ENCODE results near the gene RIN3. TPM values are rescaled to one million over a fixed set of nuclear protein-coding genes. Genes with fewer than 3 reads are reported as not detected.

Gene RIN3
- 10 to 100 TPM; 12.7 to 31.8 (median 23.0) TPM for total RNA-seq
- polyA plus RNA-seq: 10 to 100 TPM in 1 of 3 donors, 1 to 10 TPM in 2; 6.0 to 19.2 (median 7.4) TPM

GRCh38 chr14:92513204-92513965 lies at the start of gene RIN3:
Gene RIN3, plus strand, starts transcription at chr14:92513781. Its CDS starts 152 bp downstream, at chr14:92513933.
- Histone ChIP-seq H3K9me3 (no peaks in the 10 kb centered on the region), H3K36me3 (no peaks in the 10 kb centered on the region), H3K4me1 (peaks cover 0 to 68% (median 44%) of the 10 kb centered on the region in 4 donors), H3K27me3 (no peaks in the 10 kb centered on the region), H3K27ac (peak within 1 kb of the TSS; percentile 84 to 99 (median 92)), H3K4me3 (peak within 1 kb of the TSS; percentile 67 to 88 (median 84))
- peak; percentile 81 for DNase-seq
- TF ChIP-seq POLR2AphosphoS5 (IDR thresholded peaks at IDR 0.05): peak in 2 of 4 donors; percentile 51 to 68
- TF ChIP-seq EP300 (IDR thresholded peaks at IDR 0.05): no peak
- intact Hi-C loops (cut with DNase I): loop anchor here (2.0 to 10.0 kb wide), 3 partner anchors 89 to 281 kb away; partner anchors contain the start of gene GOLGA5
- WGBS, 2 donors: 3 to 4% methylated on average over 79 of the region's 79 CpGs

GRCh38 chr14:92464156-92464555 lies 49.4 kb upstream of the RIN3 start:
- Histone ChIP-seq H3K9me3 (peaks cover 0 to 8% (median 3%) of the 10 kb centered on the region in 4 donors), H3K27me3 (no peaks in the 10 kb centered on the region), H3K4me3 (no peak overlapping the region), H3K4me1 (peaks cover 0 to 4% (median 0%) of the 10 kb centered on the region in 4 donors), H3K27ac (no peak overlapping the region), H3K36me3 (no peaks in the 10 kb centered on the region)
- peak; percentile 15 for DNase-seq
- WGBS, 2 donors: 94 to 96% methylated on average over 6 of the region's 6 CpGs
- TF ChIP-seq POLR2A (IDR thresholded peaks at IDR 0.05) (no peak), POLR2AphosphoS5 (IDR thresholded peaks at IDR 0.05) (no peak), EP300 (IDR thresholded peaks at IDR 0.05) (no peak)
- TF ChIP-seq, protein P1, sequence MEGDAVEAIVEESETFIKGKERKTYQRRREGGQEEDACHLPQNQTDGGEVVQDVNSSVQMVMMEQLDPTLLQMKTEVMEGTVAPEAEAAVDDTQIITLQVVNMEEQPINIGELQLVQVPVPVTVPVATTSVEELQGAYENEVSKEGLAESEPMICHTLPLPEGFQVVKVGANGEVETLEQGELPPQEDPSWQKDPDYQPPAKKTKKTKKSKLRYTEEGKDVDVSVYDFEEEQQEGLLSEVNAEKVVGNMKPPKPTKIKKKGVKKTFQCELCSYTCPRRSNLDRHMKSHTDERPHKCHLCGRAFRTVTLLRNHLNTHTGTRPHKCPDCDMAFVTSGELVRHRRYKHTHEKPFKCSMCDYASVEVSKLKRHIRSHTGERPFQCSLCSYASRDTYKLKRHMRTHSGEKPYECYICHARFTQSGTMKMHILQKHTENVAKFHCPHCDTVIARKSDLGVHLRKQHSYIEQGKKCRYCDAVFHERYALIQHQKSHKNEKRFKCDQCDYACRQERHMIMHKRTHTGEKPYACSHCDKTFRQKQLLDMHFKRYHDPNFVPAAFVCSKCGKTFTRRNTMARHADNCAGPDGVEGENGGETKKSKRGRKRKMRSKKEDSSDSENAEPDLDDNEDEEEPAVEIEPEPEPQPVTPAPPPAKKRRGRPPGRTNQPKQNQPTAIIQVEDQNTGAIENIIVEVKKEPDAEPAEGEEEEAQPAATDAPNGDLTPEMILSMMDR (IDR thresholded peaks at IDR 0.05): no peak
- intact Hi-C loops (cut with DNase I): no loop called here

DNA sequence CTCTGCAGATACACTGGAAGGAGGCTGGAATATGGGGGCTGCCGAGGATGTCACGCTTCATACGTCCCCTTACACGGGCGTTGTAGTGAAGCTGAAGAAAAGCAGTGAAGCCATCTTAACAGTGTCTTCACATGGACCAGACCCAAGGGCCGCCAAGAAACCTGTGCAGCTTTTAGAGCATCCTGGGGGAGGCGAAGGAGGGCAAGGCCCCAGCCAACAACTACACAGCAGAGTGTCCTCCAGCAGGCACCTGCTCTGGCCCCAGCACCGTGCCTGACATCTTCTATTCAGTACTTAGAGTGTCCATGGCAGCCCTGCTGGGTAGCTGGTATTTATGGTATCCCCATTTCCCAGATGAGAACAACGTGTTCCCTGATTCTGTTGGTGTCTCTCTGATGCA lies 48.9 kb upstream of the RIN3 start:
- TF ChIP-seq POLR2A (IDR thresholded peaks at IDR 0.05): no peak
- no peak for TF ChIP-seq POLR2AphosphoS5 (IDR thresholded peaks at IDR 0.05)
- TF ChIP-seq, protein P1 (IDR thresholded peaks at IDR 0.05): no peak
- TF ChIP-seq EP300 (IDR thresholded peaks at IDR 0.05): no peak
- Histone ChIP-seq H3K27ac (no peak overlapping the region), H3K36me3 (no peaks in the 10 kb centered on the region), H3K9me3 (peaks cover 0 to 8% (median 3%) of the 10 kb centered on the region in 4 donors), H3K27me3 (no peaks in the 10 kb centered on the region), H3K4me3 (no peak overlapping the region), H3K4me1 (peaks cover 0 to 4% (median 0%) of the 10 kb centered on the region in 4 donors)
- WGBS, 2 donors: 93 to 94% methylated on average over 9 of the region's 9 CpGs
- intact Hi-C loops (cut with DNase I): no loop called here
- DNase-seq: peak; percentile 33

DNA sequence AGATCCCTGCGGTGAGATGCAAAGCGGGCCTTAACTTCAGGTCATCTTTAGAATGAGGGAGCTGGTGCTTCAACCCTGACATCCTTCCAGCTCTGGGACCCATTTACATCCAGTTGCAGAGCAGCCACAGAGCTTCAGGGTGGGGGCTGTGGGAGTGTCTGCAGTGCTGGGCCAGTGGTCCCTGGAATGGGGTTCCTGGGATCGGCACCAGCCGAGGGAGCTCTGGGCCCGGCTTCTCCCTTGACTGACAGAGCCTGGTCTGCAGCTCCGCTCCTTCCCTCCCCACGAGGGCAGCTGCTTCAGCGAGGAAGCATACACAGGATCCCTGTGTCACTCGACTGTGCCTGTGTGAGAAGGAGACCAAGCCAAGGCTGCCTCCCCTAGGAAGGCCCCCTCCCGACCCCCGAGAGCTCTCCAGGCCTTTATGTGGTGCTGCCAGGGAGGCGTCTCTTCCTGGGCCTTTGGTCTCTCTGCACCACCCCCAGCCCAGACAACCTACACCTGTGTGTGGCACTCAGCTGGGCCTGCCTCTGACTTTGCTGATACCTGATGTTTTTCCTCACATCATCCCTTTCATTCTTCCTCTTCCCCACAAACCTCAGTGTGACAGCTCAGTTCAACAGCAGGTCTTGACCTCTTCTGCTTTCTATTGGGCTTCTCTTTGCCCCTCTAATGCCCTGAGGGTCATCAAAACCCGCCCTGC lies 48.1 kb upstream of the RIN3 start:
- intact Hi-C loops (cut with DNase I): no loop called here
- H3K27me3 ChIP-seq: no peaks in the 10 kb centered on the region
- TF ChIP-seq POLR2AphosphoS5 (IDR thresholded peaks at IDR 0.05): no peak
- no peak for TF ChIP-seq POLR2A (IDR thresholded peaks at IDR 0.05)
- TF ChIP-seq EP300 (IDR thresholded peaks at IDR 0.05): no peak
- TF ChIP-seq, protein P1 (IDR thresholded peaks at IDR 0.05): no peak
- peaks cover 0 to 8% (median 3%) of the 10 kb centered on the region in 4 donors for H3K9me3 ChIP-seq
- 84 to 88% methylated on average over 13 of the region's 13 CpGs for WGBS, 2 donors
- DNase-seq: peak; percentile 57
- peaks cover 0 to 4% (median 0%) of the 10 kb centered on the region in 4 donors for H3K4me1 ChIP-seq
- H3K27ac ChIP-seq: peak overlapping the region in 1 of 4 donors; percentile 37
- no peak overlapping the region for H3K4me3 ChIP-seq
- no peaks in the 10 kb centered on the region for H3K36me3 ChIP-seq

- Histone ChIP-seq H3K27me3 (no peaks in the 10 kb centered on the region), H3K9me3 (peaks cover 0 to 8% (median 3%) of the 10 kb centered on the region in 4 donors), H3K27ac (peak overlapping the region in 1 of 4 donors; percentile 37), H3K36me3 (no peaks in the 10 kb centered on the region), H3K4me3 (no peak overlapping the region), H3K4me1 (peaks cover 0 to 4% (median 0%) of the 10 kb centered on the region in 4 donors)
- 85 to 93% methylated on average over 3 of the region's 3 CpGs for WGBS, 2 donors
- intact Hi-C loops (cut with DNase I): no loop called here
- TF ChIP-seq POLR2A (IDR thresholded peaks at IDR 0.05) (no peak), POLR2AphosphoS5 (IDR thresholded peaks at IDR 0.05) (peak in 2 of 4 donors; percentile 6 to 12), EP300 (IDR thresholded peaks at IDR 0.05) (no peak)
- TF ChIP-seq, protein P1 (IDR thresholded peaks at IDR 0.05): no peak
- no peak for DNase-seq
Observed at GRCh38 chr14:92466059-92466458, 47.5 kb upstream of the RIN3 start.
